ENCODE measurements around the gene CATSPERZ. TPM values are rescaled to one million over a fixed set of nuclear protein-coding genes. Genes with fewer than 3 reads are reported as not detected.

Gene CATSPERZ
- total and polyA plus RNA-seq, 7 donors: 1.1 to 1.4 TPM; not detected in 5

GRCh38 chr11:64263021-64263946, 36.9 kb upstream of the CATSPERZ start:
- H3K27ac ChIP-seq: no peak overlapping the region
- no peaks in the 10 kb centered on the region for H3K9me3 ChIP-seq
- TF ChIP-seq POLR2A (IDR thresholded peaks at IDR 0.05): no peak
- TF ChIP-seq EP300 (IDR thresholded peaks at IDR 0.05): no peak
- TF ChIP-seq, protein P1, sequence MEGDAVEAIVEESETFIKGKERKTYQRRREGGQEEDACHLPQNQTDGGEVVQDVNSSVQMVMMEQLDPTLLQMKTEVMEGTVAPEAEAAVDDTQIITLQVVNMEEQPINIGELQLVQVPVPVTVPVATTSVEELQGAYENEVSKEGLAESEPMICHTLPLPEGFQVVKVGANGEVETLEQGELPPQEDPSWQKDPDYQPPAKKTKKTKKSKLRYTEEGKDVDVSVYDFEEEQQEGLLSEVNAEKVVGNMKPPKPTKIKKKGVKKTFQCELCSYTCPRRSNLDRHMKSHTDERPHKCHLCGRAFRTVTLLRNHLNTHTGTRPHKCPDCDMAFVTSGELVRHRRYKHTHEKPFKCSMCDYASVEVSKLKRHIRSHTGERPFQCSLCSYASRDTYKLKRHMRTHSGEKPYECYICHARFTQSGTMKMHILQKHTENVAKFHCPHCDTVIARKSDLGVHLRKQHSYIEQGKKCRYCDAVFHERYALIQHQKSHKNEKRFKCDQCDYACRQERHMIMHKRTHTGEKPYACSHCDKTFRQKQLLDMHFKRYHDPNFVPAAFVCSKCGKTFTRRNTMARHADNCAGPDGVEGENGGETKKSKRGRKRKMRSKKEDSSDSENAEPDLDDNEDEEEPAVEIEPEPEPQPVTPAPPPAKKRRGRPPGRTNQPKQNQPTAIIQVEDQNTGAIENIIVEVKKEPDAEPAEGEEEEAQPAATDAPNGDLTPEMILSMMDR (IDR thresholded peaks at IDR 0.05): no peak
- no peak for TF ChIP-seq POLR2AphosphoS5 (IDR thresholded peaks at IDR 0.05)
- peaks cover 0 to 69% (median 44%) of the 10 kb centered on the region in 4 donors for H3K36me3 ChIP-seq
- intact Hi-C loops (cut with DNase I): no loop called here
- H3K4me1 ChIP-seq: peaks cover 0 to 14% (median 13%) of the 10 kb centered on the region in 4 donors
- H3K4me3 ChIP-seq: no peak overlapping the region
- no peak for DNase-seq
- WGBS, 2 donors: 87% methylated on average over 29 of the region's 29 CpGs
- H3K27me3 ChIP-seq: no peaks in the 10 kb centered on the region

- TF ChIP-seq EP300 (IDR thresholded peaks at IDR 0.05) (no peak), POLR2A (IDR thresholded peaks at IDR 0.05) (no peak), POLR2AphosphoS5 (IDR thresholded peaks at IDR 0.05) (no peak)
- TF ChIP-seq, protein P1 (IDR thresholded peaks at IDR 0.05): no peak
- H3K27ac ChIP-seq: no peak overlapping the region
- 95 to 96% methylated on average over 8 of the region's 8 CpGs for WGBS, 2 donors
- no peaks in the 10 kb centered on the region for H3K9me3 ChIP-seq
- H3K36me3 ChIP-seq: peaks cover 0 to 63% (median 37%) of the 10 kb centered on the region in 4 donors
- H3K27me3 ChIP-seq: no peaks in the 10 kb centered on the region
- peaks cover 0 to 21% (median 20%) of the 10 kb centered on the region in 4 donors for H3K4me1 ChIP-seq
- DNase-seq: no peak
- intact Hi-C loops (cut with DNase I): no loop called here
- H3K4me3 ChIP-seq: no peak overlapping the region
These were observed 36.2 kb upstream of the CATSPERZ start for GRCh38 chr11:64263947-64264317.

DNA sequence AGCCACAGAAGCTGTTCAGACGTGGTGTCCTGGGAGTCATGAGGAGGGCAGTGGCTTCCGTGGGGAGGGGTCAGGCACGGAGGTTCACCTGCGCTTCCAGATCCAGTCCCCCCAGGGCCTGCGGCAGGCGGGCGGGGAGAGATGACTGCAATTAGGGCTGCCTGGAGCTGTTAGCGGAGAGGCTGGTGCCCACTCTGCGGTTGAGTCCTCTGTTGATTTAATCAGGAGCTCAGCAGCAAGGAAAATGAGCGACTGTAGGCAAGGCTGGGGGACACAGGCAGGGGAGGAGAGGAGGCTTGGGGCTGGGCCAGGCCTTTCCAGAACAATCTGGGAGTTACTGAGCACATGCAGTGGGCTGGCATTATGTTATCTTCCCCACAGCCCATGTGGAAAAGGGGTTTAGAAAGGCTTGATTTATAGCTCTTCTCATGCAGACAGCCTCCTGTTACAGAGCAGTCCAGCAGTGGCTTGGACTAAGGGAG, 35.7 kb upstream of the CATSPERZ start:
- Histone ChIP-seq H3K27me3 (no peaks in the 10 kb centered on the region), H3K4me1 (peaks cover 0 to 25% (median 21%) of the 10 kb centered on the region in 4 donors), H3K4me3 (no peak overlapping the region), H3K9me3 (no peaks in the 10 kb centered on the region), H3K36me3 (peaks cover 0 to 58% (median 33%) of the 10 kb centered on the region in 4 donors), H3K27ac (no peak overlapping the region)
- WGBS, 2 donors: 87 to 88% methylated on average over 10 of the region's 10 CpGs
- intact Hi-C loops (cut with DNase I): no loop called here
- TF ChIP-seq EP300 (IDR thresholded peaks at IDR 0.05) (no peak), POLR2AphosphoS5 (IDR thresholded peaks at IDR 0.05) (no peak), POLR2A (IDR thresholded peaks at IDR 0.05) (no peak)
- TF ChIP-seq, protein P1 (IDR thresholded peaks at IDR 0.05): no peak
- no peak for DNase-seq

- Histone ChIP-seq H3K4me1 (peaks cover 0 to 25% (median 21%) of the 10 kb centered on the region in 4 donors), H3K27me3 (no peaks in the 10 kb centered on the region), H3K36me3 (peaks cover 0 to 53% (median 25%) of the 10 kb centered on the region in 4 donors), H3K9me3 (no peaks in the 10 kb centered on the region), H3K27ac (no peak overlapping the region), H3K4me3 (no peak overlapping the region)
- DNase-seq: no peak
- intact Hi-C loops (cut with DNase I): no loop called here
- TF ChIP-seq, protein P1 (IDR thresholded peaks at IDR 0.05): no peak
- TF ChIP-seq EP300 (IDR thresholded peaks at IDR 0.05) (no peak), POLR2AphosphoS5 (IDR thresholded peaks at IDR 0.05) (no peak)
- 91 to 94% methylated on average over 35 of the region's 35 CpGs for WGBS, 2 donors
These were observed 34.7 kb upstream of the CATSPERZ start for GRCh38 chr11:64265176-64266160.
